ENCODE measurements around the gene SLC6A18. TPM values are rescaled to one million over a fixed set of nuclear protein-coding genes. Genes with fewer than 3 reads are reported as not detected.

The SLC6A18 gene
- polyA plus RNA-seq, 3 donors: 0.26 to 3.4 (median 2.5) TPM

- no peak for DNase-seq
Measured at GRCh38 chr5:1231354-1231905, 6.2 kb downstream of the SLC6A18 start.

GRCh38 chr5:1232780-1233179 lies 7.6 kb downstream of the SLC6A18 start:
- DNase-seq: no peak

- no peak for DNase-seq
Measured at GRCh38 chr5:1235379-1235778, 10.2 kb downstream of the SLC6A18 start.

- DNase-seq: no peak
Measured at GRCh38 chr5:1235838-1236237, 10.7 kb downstream of the SLC6A18 start.

GRCh38 chr5:1239505-1240251 lies 14.5 kb downstream of the SLC6A18 start:
- no peak for DNase-seq

GRCh38 chr5:1240496-1241260 lies 15.5 kb downstream of the SLC6A18 start:
- DNase-seq: no peak

- no peak for DNase-seq
Measured at GRCh38 chr5:1241509-1242080, 16.4 kb downstream of the SLC6A18 start.

- no peak for DNase-seq
Measured at GRCh38 chr5:1242733-1243486, 17.7 kb downstream of the SLC6A18 start.

- DNase-seq: no peak
Measured at GRCh38 chr5:1243487-1244130, 18.4 kb downstream of the SLC6A18 start.

- DNase-seq: no peak
Measured at GRCh38 chr5:1244255-1244654, 19.1 kb downstream of the SLC6A18 start.

GRCh38 chr5:1244976-1245375 lies 19.8 kb downstream of the SLC6A18 start:
- DNase-seq: no peak

GRCh38 chr5:1245905-1246576 lies 20.9 kb downstream of the SLC6A18 start:
- DNase-seq: no peak

GRCh38 chr5:1246711-1247431 lies 21.7 kb downstream of the SLC6A18 start:
- DNase-seq: peak; percentile 91

- no peak for DNase-seq
Measured at GRCh38 chr5:1247811-1248210, 22.6 kb downstream of the SLC6A18 start.

- DNase-seq: no peak
Measured at GRCh38 chr5:1249366-1250280, 24.4 kb downstream of the SLC6A18 start.

- no peak for DNase-seq
Measured at GRCh38 chr5:1251678-1252580, 26.7 kb downstream of the SLC6A18 start.

- DNase-seq: no peak
Measured at GRCh38 chr5:1252681-1253080, 27.5 kb downstream of the SLC6A18 start.

Measured in renal pelvis (tissue), 4 donors.